ENCODE data around the gene GJB6. TPM values are rescaled to one million over a fixed set of nuclear protein-coding genes. Genes with fewer than 3 reads are reported as not detected.

Gene GJB6
- not detected in 5 replicates for total RNA-seq (2022; extraction: Qiagen RNA extraction)

DNA sequence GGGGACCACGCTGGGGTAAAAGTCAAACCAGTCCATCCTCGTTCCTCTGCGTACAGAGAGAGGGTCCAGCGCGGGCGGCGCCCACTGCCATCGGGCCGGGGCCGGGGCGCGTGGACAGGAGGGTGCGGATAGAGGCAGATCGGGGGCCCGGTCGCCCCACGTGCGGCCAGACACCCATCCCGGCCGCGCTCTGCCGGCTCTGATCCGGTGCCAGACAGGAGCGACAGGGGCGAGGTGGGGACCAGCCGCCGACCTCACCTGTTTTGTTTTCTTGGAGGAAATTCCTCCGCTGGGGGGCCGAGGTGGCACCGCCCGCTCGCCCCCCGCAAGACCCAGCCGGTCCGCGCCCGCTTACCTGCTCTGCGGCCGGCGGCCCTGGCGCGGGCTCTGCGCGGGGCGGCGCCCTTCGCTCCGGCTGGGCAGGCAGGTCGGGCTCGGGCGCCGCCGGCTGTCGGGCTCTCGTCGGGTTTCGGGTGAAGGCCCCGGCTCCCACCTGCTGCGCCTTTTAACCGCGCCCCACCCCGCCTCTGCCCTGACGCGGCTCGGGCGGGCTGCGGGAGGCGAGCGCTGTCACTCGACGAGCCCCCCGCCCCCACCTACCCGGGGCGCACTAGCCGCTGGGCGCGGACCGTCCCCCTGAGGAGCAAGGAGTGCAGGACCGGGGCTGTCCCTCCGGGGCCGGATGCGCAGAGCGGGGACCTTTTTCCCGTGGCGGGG lies at the start of gene GJB6:
Gene GJB6 (minus strand): TSS at position 481 of the 717 bp plus-strand sequence. CDS start 8,839 bp downstream, outside the sequence.

DNA sequence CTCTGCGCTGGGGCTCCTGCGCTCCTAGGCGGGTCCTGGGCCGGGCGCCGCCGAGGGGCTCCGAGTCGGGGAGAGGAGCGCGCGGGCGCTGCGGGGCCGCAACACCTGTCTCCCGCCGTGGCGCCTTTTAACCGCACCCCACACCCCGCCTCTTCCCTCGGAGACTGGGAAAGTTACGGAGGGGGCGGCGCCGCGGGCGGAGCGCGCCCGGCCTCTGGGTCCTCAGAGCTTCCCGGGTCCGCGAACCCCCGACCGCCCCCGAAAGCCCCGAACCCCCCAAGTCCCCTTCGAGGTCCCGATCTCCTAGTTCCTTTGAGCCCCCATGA lies 39.3 kb downstream of the GJB6 start, which contains the start of gene GJB2:
Gene GJB2 (minus strand): TSS at position 103 of the 326 bp plus-strand sequence. CDS start 3,357 bp downstream, outside the sequence.

Other genes starting within 250 kb of the GJB6 start
- 0.83 to 1.4 TPM (median 1.3 TPM) in 5 replicates for gene GJA3, start 71.3 kb downstream of the GJB6 start, total RNA-seq (2022; extraction: Qiagen RNA extraction)
- gene GJB2, start 39.4 kb downstream of the GJB6 start, total RNA-seq (2022; extraction: Qiagen RNA extraction) = 0.67 to 0.77 TPM (median 0.74 TPM) in 5 replicates

Measured in A549 treated with Mapracorat at 1 μM for 4 hours (cell line).